Measurements from ENCODE around the gene DDX59. TPM values are rescaled to one million over a fixed set of nuclear protein-coding genes. Genes with fewer than 3 reads are reported as not detected.

The DDX59 gene
- total and polyA plus RNA-seq, 10 of the 15 experiments (the other 5 are each of a cell fraction or from before 2014, with no cell fraction given), result 17.3 to 42.1 (median 23.6) TPM

DNA sequence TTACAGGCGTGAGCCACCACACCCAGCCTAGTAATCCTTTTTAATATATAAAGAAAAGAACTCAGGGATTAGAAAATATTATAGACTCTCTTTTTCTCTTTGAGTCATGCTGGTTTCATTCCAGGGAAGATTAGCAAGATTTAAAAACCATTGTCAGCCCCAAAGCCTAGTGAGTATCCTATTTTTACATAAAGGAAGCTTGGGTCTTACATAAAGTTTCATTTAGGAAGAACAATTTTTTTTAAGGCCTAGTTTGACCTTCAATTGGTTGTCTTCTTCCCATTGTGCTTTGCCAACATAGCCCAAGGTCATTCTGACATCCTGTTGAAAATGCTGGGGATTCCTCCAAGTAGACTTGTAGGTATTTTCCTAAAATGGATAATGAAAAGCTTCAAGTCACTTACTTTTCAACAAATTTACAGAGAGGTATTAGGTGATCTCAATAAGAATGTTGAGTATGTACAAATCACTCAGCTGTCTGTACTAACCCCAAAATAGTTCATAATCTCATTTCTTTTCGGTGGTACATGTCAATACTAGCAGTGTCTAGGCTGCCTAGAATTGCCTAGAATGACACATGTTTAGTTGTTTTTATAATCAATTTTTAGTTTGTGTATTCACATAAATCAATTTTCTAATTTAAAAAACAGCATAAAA is 44.9 kb downstream of the DDX59 start:
- ChIA-PET POLR2A (interaction anchor here (0.5 to 2.0 kb wide), 12 partner anchors 9 to 609 kb away, joined by 3 to 11 read pairs (median 6); partner anchors contain the start of gene DDX59), RAD21 (ENCODE audit: unreplicated experiment) (interaction anchor here (0.6 to 10.2 kb wide), 23 partner anchors 9 to 415 kb away, joined by 3 to 179 read pairs (median 4); partner anchors contain the start of genes CAMSAP2, DDX59 and INAVA), CTCF (interaction anchor here (0.6 to 9.8 kb wide), 19 partner anchors 9 to 347 kb away, joined by 3 to 280 read pairs (median 4); partner anchors contain the start of gene DDX59), SMC1A (ENCODE audit: uncharacterized antibody, unreplicated experiment) (interaction anchor here (0.6 to 6.7 kb wide), 30 partner anchors 8 to 489 kb away, joined by 3 to 195 read pairs (median 4); partner anchors contain the start of gene DDX59)
- FAIRE-seq (no peak), DNase-seq (ENCODE audit: low read depth, low spot score) (no peak), ATAC-seq (no peak; the same call in 2 of the 3 replicates)
- TF ChIP-seq, protein P1, sequence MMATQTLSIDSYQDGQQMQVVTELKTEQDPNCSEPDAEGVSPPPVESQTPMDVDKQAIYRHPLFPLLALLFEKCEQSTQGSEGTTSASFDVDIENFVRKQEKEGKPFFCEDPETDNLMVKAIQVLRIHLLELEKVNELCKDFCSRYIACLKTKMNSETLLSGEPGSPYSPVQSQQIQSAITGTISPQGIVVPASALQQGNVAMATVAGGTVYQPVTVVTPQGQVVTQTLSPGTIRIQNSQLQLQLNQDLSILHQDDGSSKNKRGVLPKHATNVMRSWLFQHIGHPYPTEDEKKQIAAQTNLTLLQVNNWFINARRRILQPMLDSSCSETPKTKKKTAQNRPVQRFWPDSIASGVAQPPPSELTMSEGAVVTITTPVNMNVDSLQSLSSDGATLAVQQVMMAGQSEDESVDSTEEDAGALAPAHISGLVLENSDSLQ (IDR thresholded peaks at IDR 0.05), result 0 out of 2 replicates have a peak, but pooled peaks have one; percentile 11
- TF ChIP-seq USF1 (IDR thresholded peaks at IDR 0.05; ENCODE audit: borderline replicate concordance, extremely low read length, insufficient read depth, low read depth, low read length) (no peak), ZZZ3 (IDR thresholded peaks at IDR 0.05; ENCODE audit: control insufficient read depth, insufficient read length, low read depth) (no peak), POLR2AphosphoS5 (IDR thresholded peaks at IDR 0.05; ENCODE audit: low read length) (no peak), ZBED1 (IDR thresholded peaks at IDR 0.05; ENCODE audit: borderline replicate concordance) (no peak), RFX5 (IDR thresholded peaks at IDR 0.05; ENCODE audit: low read depth, low read length) (no peak), JUNB (IDR thresholded peaks at IDR 0.05) (0 out of 2 replicates have a peak, but pooled peaks have one; percentile 21)
- Histone ChIP-seq H3K9me3 (replicated peaks; ENCODE audit: control insufficient read depth, insufficient read depth, low read length) (no peaks in the 10 kb centered on the region), H3K36me3 (ENCODE audit: control insufficient read depth in 2 of 2, insufficient read depth in 2 of 2, low read length in 1 of 2) (no peaks in the 10 kb centered on the region), H3K4me1 (ENCODE audit: control insufficient read depth, insufficient read depth, low read length) (peaks cover 46% of the 10 kb centered on the region), H2AFZ (ENCODE audit: control insufficient read depth, low read depth, low read length) (no peak overlapping the region), H3K9ac (ENCODE audit: control insufficient read depth, insufficient read depth, low read length) (peak overlapping the region; percentile 24; the same call in 1 of the 2 replicates), H3K4me3 (0 out of 2 replicates have a peak overlapping the region, but pooled peaks have one; percentile 0), H4K20me1 (ENCODE audit: control insufficient read depth, insufficient read depth) (no peaks in the 10 kb centered on the region), H3K27me3 (replicated peaks in 1 of 2; ENCODE audit: control insufficient read depth in 2 of 2, insufficient read depth in 2 of 2, low read length in 1 of 2) (no peaks in the 10 kb centered on the region), H3K27ac (ENCODE audit: control insufficient read depth, insufficient read depth) (peak overlapping the region; percentile 80), H3K4me2 (ENCODE audit: control insufficient read depth, insufficient read depth) (peak overlapping the region; percentile 63), H3K79me2 (ENCODE audit: control insufficient read depth, insufficient read depth, low read length) (peaks cover 8% of the 10 kb centered on the region)
- in situ Hi-C loops (cut with MboI), result loop anchor here (5.0 kb wide), 2 partner anchors 177 to 342 kb away; no protein-coding TSS in a partner anchor
- intact Hi-C loops (cut with micrococcal nuclease; ENCODE audit: unreplicated experiment), result loop anchor here (1.0 to 5.0 kb wide), 7 partner anchors 43 to 417 kb away; no protein-coding TSS in a partner anchor
- 54% methylated on average over 2 of the region's 2 CpGs for WGBS (ENCODE audit: insufficient coverage, insufficient replicate concordance, low lambda C conversion rate, missing lambda C conversion rate)
- BruUV-seq (replicated peaks), result no TSS peak

All from GM12878 (cell line).